Ovary (tissue), 9 donors: ENCODE results near the gene CRTC1. TPM values are rescaled to one million over a fixed set of nuclear protein-coding genes. Genes with fewer than 3 reads are reported as not detected.
A peak's percentile ranks its signal among the peaks of the same experiment; 100 is the strongest.

Source experiments
- DNase-seq, 5 donors: peaks; one replicate each; pipeline ENCODE4 v3.0.0-alpha.2; 2019 to 2020
- H3K27ac ChIP-seq, 2 donors: fragments of 200-600 bp; one replicate each; pipeline versions ENCODE4 v1.5.1 to v1.8.0; 2019 to 2022
- H3K27me3 ChIP-seq: fragments of 200-600 bp; one replicate; pipeline ENCODE4 v1.8.0; 2022
- H3K36me3 ChIP-seq: fragments of 200-600 bp; sonication (generic); one replicate; pipeline ENCODE4 v1.5.1; 2019
- H3K4me1 ChIP-seq: one replicate; pipeline ENCODE4 v1.8.1; 2013; ENCODE audit warnings: mild to moderate bottlenecking, moderate library complexity; ENCODE audit not compliant: insufficient read depth
- H3K4me3 ChIP-seq: fragments of 200-600 bp; sonication (generic); one replicate; pipeline ENCODE4 v1.5.1; 2017
- H3K9me3 ChIP-seq, 2 donors: fragments of 200-600 bp in 1 of 2; sonication (generic) in 1 of 2; one replicate each; pipeline versions ENCODE4 v1.5.1 to v1.8.1; 2013 to 2019; ENCODE audit warnings: mild to moderate bottlenecking in 1 of 2, moderate library complexity in 1 of 2
- CTCF ChIP-seq, 3 donors: fragments of 450-650 bp in 2 of 3; fragments of 200-600 bp in 1 of 3; IDR thresholded peaks; one replicate each; pipeline versions ENCODE4 v1.5.1 to v1.8.0; 2016 to 2022; ENCODE audit warnings: antibody characterized with exemption in 3 of 3, mild to moderate bottlenecking in 1 of 3
- EP300 ChIP-seq: sonication (generic); formaldehyde crosslinking; IDR thresholded peaks from one replicate; pipeline ENCODE4 v1.6.1; 2017; ENCODE audit warnings: antibody characterized with exemption
- POLR2A ChIP-seq: fragments of 450-650 bp; IDR thresholded peaks from one replicate; pipeline ENCODE4 v1.6.1; 2017; ENCODE audit warnings: antibody characterized with exemption, mild to moderate bottlenecking, moderate library complexity
- WGBS, 3 donors: extraction: QIAGEN DNeasy Blood & Tissue Kit in 1 of 3; methylation state at CpG; one replicate each; pipeline versions ENCODE4 v1.1.5 to v1.1.7; 2013 to 2017; 5-methylcytosine and 5-hydroxymethylcytosine counted together
- intact Hi-C, 4 donors: fragments of 100-400 bp; cut with DNase I; formaldehyde crosslinking; loops; one replicate each; pipeline versions ENCODE4 v1.11.0 to v1.15.1; 2022 to 2023
- polyA plus RNA-seq, 2 donors: library from polyadenylated mRNA; stranded (reverse); fragments of 200-250 nt in 1 of 2; fragments of 350-450 nt in 1 of 2; fragmentation: Illumina TruSeq in 1 of 2; extraction: RNeasy Lipid Tissue Mini Kit (QIAGEN cat#74804) in 1 of 2; gene quantifications; one replicate each; pipeline ENCODE4 v1.2.3, GENCODE V29; 2013 to 2014
- total RNA-seq, 7 donors: library from RNA; depleted of rRNA in 2 of 7; stranded (reverse); fragments of >200 nt in 2 of 7; fragmentation: NEBNext Ultra II Directional in 3 of 7; extraction: Animal tissue kit (Norgen Biotek cat#: 25700) in 3 of 7; gene quantifications; one replicate each; pipeline versions ENCODE4 v1.1.0 to v1.2.4, GENCODE V29; 2016 to 2023
- donor health status: DM: no; HTN: no; CAD: no; lungs with moderate emphysema.
- donor health status: DM: no; HTN: no; CAD: no.
- donor health status: Bipolar disorder and iron deficiency.
- donor health status: DM: yes; HTN: yes; CAD: no.
- donor health status: DM: no; HTN: no; CAD: no.
- donor health status: DM: yes; HTN: yes; CAD: no.

The CRTC1 gene
- total and polyA plus RNA-seq, 9 donors: 2.3 to 19.5 (median 12.9) TPM

DNA sequence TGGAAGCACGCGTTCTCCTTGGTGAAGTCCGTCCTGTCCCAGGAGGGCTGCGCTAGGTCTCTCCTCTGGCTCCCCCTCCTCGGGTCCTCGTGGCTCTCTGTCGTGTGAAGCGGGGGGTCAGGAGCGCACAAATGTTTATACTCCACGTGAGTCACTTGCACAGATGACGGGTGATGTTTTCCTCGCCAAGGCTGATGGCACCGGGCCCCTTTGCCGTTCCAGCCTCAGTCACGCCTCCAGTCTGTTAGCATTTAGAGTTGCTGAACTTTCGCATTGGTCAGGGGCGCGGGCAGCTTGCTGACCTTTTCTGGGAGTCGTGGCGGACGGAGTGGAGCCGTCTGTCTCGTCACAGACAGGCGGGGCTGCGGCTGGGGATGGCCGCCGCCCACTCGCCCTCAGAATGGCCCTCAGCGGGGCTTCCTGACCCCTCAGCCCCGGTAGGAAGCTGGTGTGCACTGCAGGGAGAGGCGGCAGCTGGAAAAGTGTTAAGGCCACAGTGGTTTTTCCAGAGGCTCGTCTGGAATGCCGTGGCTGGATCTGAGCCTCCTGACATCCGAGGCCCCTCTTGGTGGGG lies 32.9 kb upstream of the CRTC1 start:
- peak; percentile 66 to 83 (median 82) for DNase-seq
- Histone ChIP-seq H3K4me3 (no peak overlapping the region), H3K27me3 (no peaks in the 10 kb centered on the region), H3K4me1 (peaks cover 20% of the 10 kb centered on the region), H3K36me3 (no peaks in the 10 kb centered on the region), H3K27ac (peak overlapping the region; percentile 63 to 90), H3K9me3 (no peaks in the 10 kb centered on the region)
- TF ChIP-seq EP300 (peak; percentile 45), CTCF (IDR thresholded peaks at IDR 0.05) (no peak), POLR2A (peak; percentile 18)
- 2 to 8% (median 5%) methylated on average over 31 to 34 of the region's 34 CpGs for WGBS, 3 donors
- intact Hi-C loops: no loop called here

- no peak overlapping the region for H3K4me3 ChIP-seq
- no peaks in the 10 kb centered on the region for H3K27me3 ChIP-seq
- 100% methylated on average over 1 of the region's 1 CpG for WGBS, 3 donors
- TF ChIP-seq CTCF (IDR thresholded peaks at IDR 0.05) (no peak), EP300 (no peak), POLR2A (no peak)
- H3K27ac ChIP-seq: peak overlapping the region; percentile 19 to 90
- H3K4me1 ChIP-seq: peaks cover 20% of the 10 kb centered on the region
- no peaks in the 10 kb centered on the region for H3K9me3 ChIP-seq
- no peaks in the 10 kb centered on the region for H3K36me3 ChIP-seq
- no peak for DNase-seq
- intact Hi-C loops: no loop called here
Measured at GRCh38 chr19:18651300-18651699, 32.2 kb upstream of the CRTC1 start.

DNA sequence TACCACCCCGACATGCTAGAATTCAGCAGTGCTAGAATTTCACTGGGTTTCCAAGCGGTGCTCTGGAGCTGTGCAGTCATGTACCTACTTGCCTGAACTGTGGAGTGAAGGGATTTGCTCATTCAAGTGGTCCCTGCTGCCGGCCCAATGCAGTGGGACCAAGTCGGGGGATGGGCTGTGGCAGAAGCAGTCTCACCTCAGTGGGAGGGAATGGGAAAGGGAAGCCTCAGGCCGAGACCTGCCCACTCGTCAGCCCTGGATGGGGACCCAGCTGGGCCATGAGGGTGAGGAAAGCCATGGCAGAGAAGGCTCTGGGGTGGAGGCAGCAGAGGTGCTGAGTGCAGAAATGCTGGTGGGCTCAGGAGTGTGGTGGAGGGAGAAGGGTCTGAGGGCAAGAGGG lies 31.7 kb upstream of the CRTC1 start:
- H3K4me3 ChIP-seq: no peak overlapping the region
- DNase-seq: no peak

GRCh38 chr19:18653853-18654252 lies 29.6 kb upstream of the CRTC1 start:
- no peaks in the 10 kb centered on the region for H3K9me3 ChIP-seq
- TF ChIP-seq CTCF (IDR thresholded peaks at IDR 0.05) (no peak), POLR2A (no peak), EP300 (no peak)
- H3K4me3 ChIP-seq: no peak overlapping the region
- H3K36me3 ChIP-seq: no peaks in the 10 kb centered on the region
- H3K27ac ChIP-seq: no peak overlapping the region
- H3K27me3 ChIP-seq: no peaks in the 10 kb centered on the region
- peaks cover 26% of the 10 kb centered on the region for H3K4me1 ChIP-seq
- WGBS, 3 donors: 97 to 100% (median 100%) methylated on average over 1 of the region's 1 CpG
- intact Hi-C loops: no loop called here
- DNase-seq: no peak

More for the DNA sequence above, 31.7 kb upstream of the CRTC1 start:
- H3K9me3 ChIP-seq: no peaks in the 10 kb centered on the region
- no peaks in the 10 kb centered on the region for H3K27me3 ChIP-seq
- WGBS, 3 donors: 90 to 94% (median 91%) methylated on average over 5 to 6 of the region's 6 CpGs
- H3K4me1 ChIP-seq: peaks cover 20% of the 10 kb centered on the region
- H3K27ac ChIP-seq: peak overlapping the region in 1 of 2 donors; percentile 90
- H3K36me3 ChIP-seq: no peaks in the 10 kb centered on the region
- intact Hi-C loops: no loop called here
- no peak for TF ChIP-seq EP300
- TF ChIP-seq CTCF (IDR thresholded peaks at IDR 0.05): no peak
- no peak for TF ChIP-seq POLR2A
